Upper lobe of right lung (tissue), 1 donor: ENCODE data around the gene CTSZ. TPM values are rescaled to one million over a fixed set of nuclear protein-coding genes. Genes with fewer than 3 reads are reported as not detected.

Source experiments
- ATAC-seq: fragments of 200-7000 bp; cut with Tn5 transposase; one replicate; pipeline ENCODE4 v1.9.1; 2020; ENCODE audit warnings: mild to moderate bottlenecking, moderate library complexity
- DNase-seq: peaks from one replicate; pipeline ENCODE4 v3.0.0-alpha.2; 2020
- H3K27ac ChIP-seq: fragments of 200-600 bp; one replicate; pipeline ENCODE4 v1.8.0; 2022
- H3K27me3 ChIP-seq: fragments of 200-600 bp; one replicate; pipeline ENCODE4 v1.8.0; 2022; ENCODE audit warnings: mild to moderate bottlenecking
- H3K36me3 ChIP-seq: fragments of 200-600 bp; one replicate; pipeline ENCODE4 v1.8.0; 2022
- H3K4me1 ChIP-seq: fragments of 200-600 bp; one replicate; pipeline ENCODE4 v1.8.0; 2022
- H3K4me3 ChIP-seq: fragments of 200-600 bp; one replicate; pipeline ENCODE4 v1.8.0; 2022; ENCODE audit warnings: mild to moderate bottlenecking
- H3K9me3 ChIP-seq: fragments of 200-600 bp; one replicate; pipeline ENCODE4 v1.8.0; 2022
- intact Hi-C: fragments of 100-400 bp; cut with DNase I; formaldehyde crosslinking; loops from one replicate; pipeline ENCODE4 v1.11.0; 2022
- total RNA-seq: library from RNA; stranded (reverse); fragmentation: NEBNext Ultra II Directional; extraction: Animal tissue kit (Norgen Biotek cat#: 25700); gene quantifications from one replicate; pipeline ENCODE4 v1.2.1, GENCODE V29; 2021
- TF ChIP-seq, protein P1 (sequence below): fragments of 200-600 bp; IDR thresholded peaks from one replicate; pipeline ENCODE4 v1.8.0; 2022; ENCODE audit warnings: antibody characterized with exemption
- donor health status: DM: no; HTN: yes; CAD: no; lungs with severe emphysema.

Gene CTSZ
- total RNA-seq, 1 donor from 2014 or later = 355 TPM

DNA sequence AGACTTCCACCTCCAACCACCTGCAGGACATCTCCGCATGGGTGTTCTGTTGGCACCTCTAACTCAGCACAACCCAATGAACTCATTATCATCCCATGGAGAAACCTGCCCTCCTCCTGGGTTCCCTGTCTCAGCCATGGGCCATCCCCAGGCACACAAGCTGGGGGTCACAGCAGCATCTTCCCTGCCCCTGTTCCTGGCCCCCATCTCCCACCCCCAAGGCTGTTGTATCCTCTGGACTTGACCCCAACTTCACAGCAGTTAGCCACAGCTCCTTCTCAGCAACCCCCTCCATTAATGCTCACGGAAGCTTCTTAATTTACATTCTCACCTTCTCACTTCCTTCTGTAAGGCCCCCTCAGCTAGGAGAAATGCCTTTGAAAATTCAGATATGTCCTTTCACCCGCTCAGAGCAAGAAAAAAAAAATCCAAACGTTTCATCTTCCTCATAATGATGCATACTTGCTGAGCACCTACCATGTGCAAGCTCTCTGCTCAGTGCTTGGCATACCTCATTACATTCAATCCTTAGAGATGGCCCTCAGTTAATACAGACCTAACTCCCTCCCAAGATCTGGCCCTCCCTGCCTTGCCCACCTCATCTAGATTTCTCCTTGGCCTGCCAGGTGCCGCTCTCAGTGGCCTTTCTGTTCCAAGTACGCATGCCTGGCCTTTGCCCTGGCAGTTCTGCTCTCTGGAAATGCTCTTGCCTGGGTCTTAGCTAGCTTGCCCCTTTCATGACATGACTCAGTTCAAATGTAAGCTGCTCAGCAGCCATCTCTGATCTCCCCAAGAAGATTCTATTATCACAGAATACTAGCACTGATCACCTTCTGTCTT is 28.5 kb downstream of the CTSZ start:
- H3K4me1 ChIP-seq = peaks cover 16% of the 10 kb centered on the region
- H3K36me3 ChIP-seq = no peaks in the 10 kb centered on the region
- peaks cover 9% of the 10 kb centered on the region for H3K9me3 ChIP-seq
- TF ChIP-seq, protein P1, sequence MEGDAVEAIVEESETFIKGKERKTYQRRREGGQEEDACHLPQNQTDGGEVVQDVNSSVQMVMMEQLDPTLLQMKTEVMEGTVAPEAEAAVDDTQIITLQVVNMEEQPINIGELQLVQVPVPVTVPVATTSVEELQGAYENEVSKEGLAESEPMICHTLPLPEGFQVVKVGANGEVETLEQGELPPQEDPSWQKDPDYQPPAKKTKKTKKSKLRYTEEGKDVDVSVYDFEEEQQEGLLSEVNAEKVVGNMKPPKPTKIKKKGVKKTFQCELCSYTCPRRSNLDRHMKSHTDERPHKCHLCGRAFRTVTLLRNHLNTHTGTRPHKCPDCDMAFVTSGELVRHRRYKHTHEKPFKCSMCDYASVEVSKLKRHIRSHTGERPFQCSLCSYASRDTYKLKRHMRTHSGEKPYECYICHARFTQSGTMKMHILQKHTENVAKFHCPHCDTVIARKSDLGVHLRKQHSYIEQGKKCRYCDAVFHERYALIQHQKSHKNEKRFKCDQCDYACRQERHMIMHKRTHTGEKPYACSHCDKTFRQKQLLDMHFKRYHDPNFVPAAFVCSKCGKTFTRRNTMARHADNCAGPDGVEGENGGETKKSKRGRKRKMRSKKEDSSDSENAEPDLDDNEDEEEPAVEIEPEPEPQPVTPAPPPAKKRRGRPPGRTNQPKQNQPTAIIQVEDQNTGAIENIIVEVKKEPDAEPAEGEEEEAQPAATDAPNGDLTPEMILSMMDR = no peak
- no peak overlapping the region for H3K4me3 ChIP-seq
- no peaks in the 10 kb centered on the region for H3K27me3 ChIP-seq
- ATAC-seq = no peak
- no peak overlapping the region for H3K27ac ChIP-seq
- intact Hi-C loops = no loop called here
- DNase-seq = no peak

DNA sequence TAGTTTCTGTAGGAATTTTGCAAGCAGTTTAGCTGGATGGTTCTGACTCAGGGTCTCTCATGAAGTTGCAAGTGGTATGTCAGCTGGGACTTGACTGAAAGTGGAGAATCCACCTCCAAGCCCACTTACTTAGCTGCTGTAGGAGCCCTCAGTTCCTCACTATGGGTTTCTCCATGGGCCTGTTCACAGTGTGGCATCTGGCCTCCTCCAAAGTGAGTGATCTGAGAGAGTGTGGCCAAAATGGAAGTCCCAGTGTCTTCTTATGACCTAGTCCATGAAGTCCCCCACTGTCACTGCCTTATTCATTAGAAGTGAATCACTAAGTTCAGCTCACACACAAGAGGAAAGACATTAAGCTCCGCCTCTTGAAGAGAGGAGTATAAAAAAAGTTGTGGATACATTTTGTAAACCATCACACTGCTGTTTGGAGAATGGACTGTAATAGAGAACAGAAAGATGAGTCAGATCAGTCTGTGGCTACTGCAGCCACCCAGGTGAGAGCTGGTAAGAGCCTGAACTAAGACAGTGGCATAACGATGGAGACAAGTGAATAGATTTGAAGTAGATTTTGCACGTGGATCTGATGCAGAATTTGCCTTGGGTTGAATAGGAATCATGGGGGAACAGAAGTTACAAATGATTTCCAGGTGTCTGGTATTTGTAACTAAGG is 30.9 kb downstream of the CTSZ start:
- intact Hi-C loops = no loop called here
- DNase-seq (no peak), ATAC-seq (no peak)
- Histone ChIP-seq H3K36me3 (no peaks in the 10 kb centered on the region), H3K4me3 (no peak overlapping the region), H3K27me3 (no peaks in the 10 kb centered on the region), H3K4me1 (no peaks in the 10 kb centered on the region), H3K27ac (no peak overlapping the region), H3K9me3 (peaks cover 9% of the 10 kb centered on the region)
- TF ChIP-seq, protein P1 = no peak

DNA sequence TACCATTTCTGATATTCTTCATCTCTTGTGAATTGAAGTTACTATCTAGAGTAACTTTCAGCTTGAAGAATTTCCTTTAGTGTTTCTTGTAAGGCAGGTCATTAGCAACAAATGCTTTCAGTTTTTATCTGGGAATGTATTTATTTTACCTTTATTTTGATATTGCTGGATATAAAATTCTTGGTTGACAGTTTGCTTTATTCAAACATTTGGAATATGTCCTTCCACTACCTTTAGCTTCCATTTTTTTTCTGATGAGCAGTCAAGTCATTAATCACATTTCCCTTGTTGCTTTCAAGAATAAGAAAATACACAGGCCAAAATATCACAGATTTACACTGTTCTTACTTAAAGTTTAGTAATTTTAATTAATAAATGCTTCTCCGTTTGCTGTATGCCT is 31.7 kb downstream of the CTSZ start:
- DNase-seq = no peak
- no peak for ATAC-seq
- peaks cover 9% of the 10 kb centered on the region for H3K9me3 ChIP-seq
- H3K4me1 ChIP-seq = no peaks in the 10 kb centered on the region
- intact Hi-C loops = no loop called here
- no peaks in the 10 kb centered on the region for H3K36me3 ChIP-seq
- no peaks in the 10 kb centered on the region for H3K27me3 ChIP-seq
- H3K4me3 ChIP-seq = no peak overlapping the region
- no peak overlapping the region for H3K27ac ChIP-seq
- TF ChIP-seq, protein P1 = no peak

DNA sequence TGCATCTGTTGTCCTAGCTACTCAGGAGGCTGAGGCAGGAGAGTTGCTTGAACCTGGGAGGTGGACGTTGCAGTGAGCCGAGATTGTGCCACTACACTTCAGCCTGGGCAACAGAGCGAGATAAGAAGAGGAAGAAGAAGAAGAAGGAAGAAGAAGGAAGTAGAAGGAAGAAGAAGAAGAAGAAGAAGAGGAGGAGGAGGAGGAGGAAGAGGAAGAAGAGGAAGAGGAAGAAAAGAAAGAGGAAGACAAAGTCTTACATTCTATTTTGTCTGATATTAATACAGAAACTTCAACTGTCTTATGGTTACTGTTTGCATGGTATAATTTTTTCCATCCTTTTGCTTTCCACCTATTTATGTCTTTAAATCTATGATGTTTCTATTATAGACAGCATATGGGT is 33.2 kb downstream of the CTSZ start:
- no peak overlapping the region for H3K4me3 ChIP-seq
- H3K4me1 ChIP-seq = no peaks in the 10 kb centered on the region
- intact Hi-C loops = no loop called here
- DNase-seq (no peak), ATAC-seq (no peak)
- H3K27me3 ChIP-seq = no peaks in the 10 kb centered on the region
- H3K27ac ChIP-seq = no peak overlapping the region
- no peaks in the 10 kb centered on the region for H3K36me3 ChIP-seq
- TF ChIP-seq, protein P1 = no peak
- H3K9me3 ChIP-seq = peaks cover 9% of the 10 kb centered on the region

DNA sequence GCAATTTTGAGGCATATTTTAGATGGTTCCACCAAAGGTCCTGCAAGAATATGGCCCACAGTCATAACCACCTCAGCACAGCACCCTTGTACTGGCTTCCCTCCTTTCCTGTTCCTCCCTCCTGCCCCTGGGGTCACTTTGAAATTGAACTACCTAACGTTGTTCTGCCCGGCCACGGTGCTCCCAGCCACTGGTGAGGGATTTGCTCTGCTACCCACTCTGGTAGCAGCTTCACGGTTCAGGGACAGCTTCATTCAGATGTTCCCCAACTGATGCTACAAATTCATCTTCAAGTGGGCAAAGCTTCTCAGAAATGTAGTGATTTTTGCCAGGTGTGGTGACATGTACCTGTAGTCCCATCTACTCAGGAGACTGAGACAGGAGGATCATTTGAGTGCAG is 33.9 kb downstream of the CTSZ start:
- Histone ChIP-seq H3K36me3 (no peaks in the 10 kb centered on the region), H3K9me3 (peaks cover 9% of the 10 kb centered on the region), H3K27ac (no peak overlapping the region), H3K4me3 (no peak overlapping the region), H3K4me1 (no peaks in the 10 kb centered on the region), H3K27me3 (no peaks in the 10 kb centered on the region)
- ATAC-seq = no peak
- DNase-seq = no peak
- TF ChIP-seq, protein P1 = no peak
- intact Hi-C loops = no loop called here
